HCT116 (cell line): ENCODE measurements around the gene NDUFV3.
"Not testable (repeated sequence)": the region's sequence is repeated elsewhere in the genome, so short reads cannot be mapped to it uniquely, and the experiment has no call there.

Experiments
- EZH2 ChIP-seq: fragments of 200-600 bp; sonication (generic); IDR thresholded peaks from 2 replicates; pipeline ENCODE4 v1.6.1; 2017; ENCODE audit warnings: antibody characterized with exemption, mixed run types
- JUND ChIP-seq: IDR thresholded peaks from 2 replicates; pipeline ENCODE4 v1.6.1; 2012
- RAD21 ChIP-seq: IDR thresholded peaks from 2 replicates; pipeline ENCODE4 v1.6.1; 2012; ENCODE audit warnings: low read depth, mild to moderate bottlenecking
- TF ChIP-seq, protein P1 (sequence below): IDR thresholded peaks from 2 replicates; pipeline ENCODE4 v1.6.1; 2011; ENCODE audit warnings: mild to moderate bottlenecking, low read length, moderate library complexity; ENCODE audit not compliant: insufficient replicate concordance; ENCODE audit errors: extremely low read depth
- TF ChIP-seq, protein P2 (sequence below), 3 experiments: fragments of 200-600 bp in 1 of 3; sonication (generic) in 1 of 3; IDR thresholded peaks in 2 of 3; conservative IDR thresholded peaks in 1 of 3; 2 replicates each; pipeline ENCODE4 v1.5.1; 2012 to 2017; ENCODE audit warnings: low read depth in 2 of 3, low read length in 2 of 3, antibody characterized with exemption in 1 of 3, borderline replicate concordance in 1 of 3, control low read depth in 1 of 3, mild to moderate bottlenecking in 1 of 3, mixed read lengths in 1 of 3, mixed run types in 1 of 3, moderate library complexity in 1 of 3; ENCODE audit not compliant: insufficient read depth in 1 of 3

DNA sequence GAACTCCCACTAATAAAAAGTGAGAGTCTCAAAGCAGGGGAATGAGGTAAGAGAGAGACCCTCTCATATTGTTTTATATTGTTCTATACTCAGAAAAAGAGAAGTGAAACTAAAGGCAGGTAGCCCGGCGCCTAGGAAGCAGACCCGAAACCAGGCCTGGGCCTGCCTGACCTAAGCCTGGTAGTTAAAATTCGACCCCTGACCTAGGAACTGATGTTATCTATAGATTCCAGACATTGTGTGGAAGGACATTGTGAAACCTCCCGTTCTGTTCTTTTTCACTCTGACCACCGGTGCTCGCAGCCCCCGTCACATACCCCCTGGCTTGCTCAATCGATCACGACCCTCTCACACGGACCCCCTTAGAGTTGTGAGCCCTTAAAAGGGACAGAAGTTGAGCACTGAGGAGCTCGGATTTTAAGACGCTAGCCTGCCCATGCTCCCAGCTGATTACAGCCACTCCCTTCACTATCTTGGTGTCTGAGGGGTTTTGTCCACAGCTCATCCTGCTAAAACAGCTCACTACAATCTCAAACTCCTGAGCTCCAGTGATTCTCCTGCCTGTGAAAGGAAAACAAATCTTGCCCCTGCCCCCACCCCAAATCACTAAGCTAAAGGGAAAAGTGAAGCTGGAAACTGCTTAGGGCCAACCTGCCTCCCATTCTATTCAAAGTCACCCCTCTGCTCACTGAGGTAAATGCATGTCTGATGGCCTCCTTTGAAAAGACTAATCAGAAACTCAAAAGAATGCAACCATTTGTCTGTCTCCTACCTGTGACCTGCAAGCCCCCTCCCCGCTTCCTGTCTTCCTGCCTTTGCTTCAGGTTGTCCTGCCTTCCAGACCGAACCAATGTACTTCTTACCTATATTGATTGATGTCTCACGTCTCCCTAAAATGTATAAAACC lies 44.2 kb downstream of the NDUFV3 start:
- TF ChIP-seq, protein P1, sequence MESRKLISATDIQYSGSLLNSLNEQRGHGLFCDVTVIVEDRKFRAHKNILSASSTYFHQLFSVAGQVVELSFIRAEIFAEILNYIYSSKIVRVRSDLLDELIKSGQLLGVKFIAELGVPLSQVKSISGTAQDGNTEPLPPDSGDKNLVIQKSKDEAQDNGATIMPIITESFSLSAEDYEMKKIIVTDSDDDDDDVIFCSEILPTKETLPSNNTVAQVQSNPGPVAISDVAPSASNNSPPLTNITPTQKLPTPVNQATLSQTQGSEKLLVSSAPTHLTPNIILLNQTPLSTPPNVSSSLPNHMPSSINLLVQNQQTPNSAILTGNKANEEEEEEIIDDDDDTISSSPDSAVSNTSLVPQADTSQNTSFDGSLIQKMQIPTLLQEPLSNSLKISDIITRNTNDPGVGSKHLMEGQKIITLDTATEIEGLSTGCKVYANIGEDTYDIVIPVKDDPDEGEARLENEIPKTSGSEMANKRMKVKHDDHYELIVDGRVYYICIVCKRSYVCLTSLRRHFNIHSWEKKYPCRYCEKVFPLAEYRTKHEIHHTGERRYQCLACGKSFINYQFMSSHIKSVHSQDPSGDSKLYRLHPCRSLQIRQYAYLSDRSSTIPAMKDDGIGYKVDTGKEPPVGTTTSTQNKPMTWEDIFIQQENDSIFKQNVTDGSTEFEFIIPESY: not testable (repeated sequence)
- TF ChIP-seq RAD21, JUND, EZH2: not testable (repeated sequence)
- TF ChIP-seq, protein P2, sequence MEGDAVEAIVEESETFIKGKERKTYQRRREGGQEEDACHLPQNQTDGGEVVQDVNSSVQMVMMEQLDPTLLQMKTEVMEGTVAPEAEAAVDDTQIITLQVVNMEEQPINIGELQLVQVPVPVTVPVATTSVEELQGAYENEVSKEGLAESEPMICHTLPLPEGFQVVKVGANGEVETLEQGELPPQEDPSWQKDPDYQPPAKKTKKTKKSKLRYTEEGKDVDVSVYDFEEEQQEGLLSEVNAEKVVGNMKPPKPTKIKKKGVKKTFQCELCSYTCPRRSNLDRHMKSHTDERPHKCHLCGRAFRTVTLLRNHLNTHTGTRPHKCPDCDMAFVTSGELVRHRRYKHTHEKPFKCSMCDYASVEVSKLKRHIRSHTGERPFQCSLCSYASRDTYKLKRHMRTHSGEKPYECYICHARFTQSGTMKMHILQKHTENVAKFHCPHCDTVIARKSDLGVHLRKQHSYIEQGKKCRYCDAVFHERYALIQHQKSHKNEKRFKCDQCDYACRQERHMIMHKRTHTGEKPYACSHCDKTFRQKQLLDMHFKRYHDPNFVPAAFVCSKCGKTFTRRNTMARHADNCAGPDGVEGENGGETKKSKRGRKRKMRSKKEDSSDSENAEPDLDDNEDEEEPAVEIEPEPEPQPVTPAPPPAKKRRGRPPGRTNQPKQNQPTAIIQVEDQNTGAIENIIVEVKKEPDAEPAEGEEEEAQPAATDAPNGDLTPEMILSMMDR (IDR thresholded peaks at IDR 0.05 in 2 of 3, conservative IDR thresholded peaks at IDR 0.05 in 1 of 3; ENCODE audit: borderline replicate concordance in 1 of 3, insufficient read depth in 1 of 3, low read depth in 2 of 3, low read length in 2 of 3): not testable (repeated sequence)
